ENCODE measurements around the gene GAB2.
"Not testable (repeated sequence)": the region's sequence is repeated elsewhere in the genome, so short reads cannot be mapped to it uniquely, and the experiment has no call there.

GAB2 gene

GRCh38 chr11:78248903-78249302, 168.7 kb downstream of the GAB2 start:
- DNase-seq (ENCODE audit: low read depth): no peak

GRCh38 chr11:78248191-78248590, 169.4 kb downstream of the GAB2 start:
- no peak for DNase-seq (ENCODE audit: low read depth)

- no peak for DNase-seq (ENCODE audit: low read depth)
Observed at GRCh38 chr11:78244546-78245255, 172.9 kb downstream of the GAB2 start.

- no peak for DNase-seq (ENCODE audit: low read depth)
Observed at GRCh38 chr11:78244080-78244479, 173.5 kb downstream of the GAB2 start.

GRCh38 chr11:78241475-78241874, 176.1 kb downstream of the GAB2 start:
- no peak for DNase-seq (ENCODE audit: low read depth)

- DNase-seq (ENCODE audit: low read depth): no peak
Observed at GRCh38 chr11:78239781-78240180, 177.8 kb downstream of the GAB2 start.

- DNase-seq (ENCODE audit: low read depth): no peak
Observed at GRCh38 chr11:78237293-78238046, 180.2 kb downstream of the GAB2 start.

- no peak for DNase-seq (ENCODE audit: low read depth)
Observed at GRCh38 chr11:78234006-78234405, 183.6 kb downstream of the GAB2 start.

- DNase-seq (ENCODE audit: low read depth): not testable (repeated sequence)
Observed at GRCh38 chr11:78233046-78233445, 184.6 kb downstream of the GAB2 start.

GRCh38 chr11:78231962-78232501, 185.6 kb downstream of the GAB2 start:
- DNase-seq (ENCODE audit: low read depth): no peak

- no peak for DNase-seq (ENCODE audit: low read depth)
Observed at GRCh38 chr11:78230161-78230877, 187.3 kb downstream of the GAB2 start.

GRCh38 chr11:78229106-78229505, 188.5 kb downstream of the GAB2 start:
- no peak for DNase-seq (ENCODE audit: low read depth)

- DNase-seq (ENCODE audit: low read depth): no peak
Observed at GRCh38 chr11:78228467-78228866, 189.2 kb downstream of the GAB2 start.

GRCh38 chr11:78227921-78228320, 189.7 kb downstream of the GAB2 start:
- no peak for DNase-seq (ENCODE audit: low read depth)

GRCh38 chr11:78226684-78227680, 190.6 kb downstream of the GAB2 start:
- DNase-seq (ENCODE audit: low read depth): no peak

- DNase-seq (ENCODE audit: low read depth): no peak
Observed at GRCh38 chr11:78224906-78225420, 192.7 kb downstream of the GAB2 start.

- DNase-seq (ENCODE audit: low read depth): no peak
Observed at GRCh38 chr11:78224506-78224905, 193.1 kb downstream of the GAB2 start.

GRCh38 chr11:78223320-78223954, 194.2 kb downstream of the GAB2 start:
- no peak for DNase-seq (ENCODE audit: low read depth)

- DNase-seq (ENCODE audit: low read depth): not testable (repeated sequence)
Observed at GRCh38 chr11:78222726-78223125, 194.9 kb downstream of the GAB2 start.

Measured in T follicular helper cell (primary cell).